Measurements from ENCODE around the gene GAREM1. TPM values are rescaled to one million over a fixed set of nuclear protein-coding genes. Genes with fewer than 3 reads are reported as not detected.

GAREM1 gene
- total RNA-seq, 1 donor from 2014 or later = 8.7 TPM

- Mint-ChIP-seq H3K27me3 (ENCODE audit: unreplicated experiment) (peaks cover 3% of the 10 kb centered on the region), H3K4me1 (ENCODE audit: low read depth, unreplicated experiment) (peaks cover 40% of the 10 kb centered on the region), H3K27ac (ENCODE audit: unreplicated experiment) (no peak overlapping the region), H3K9me3 (ENCODE audit: unreplicated experiment) (peaks cover 12% of the 10 kb centered on the region), H3K4me3 (ENCODE audit: unreplicated experiment) (no peak overlapping the region), H3K36me3 (ENCODE audit: unreplicated experiment) (no peaks in the 10 kb centered on the region)
- DNase-seq = no peak
- TF ChIP-seq, protein P1, sequence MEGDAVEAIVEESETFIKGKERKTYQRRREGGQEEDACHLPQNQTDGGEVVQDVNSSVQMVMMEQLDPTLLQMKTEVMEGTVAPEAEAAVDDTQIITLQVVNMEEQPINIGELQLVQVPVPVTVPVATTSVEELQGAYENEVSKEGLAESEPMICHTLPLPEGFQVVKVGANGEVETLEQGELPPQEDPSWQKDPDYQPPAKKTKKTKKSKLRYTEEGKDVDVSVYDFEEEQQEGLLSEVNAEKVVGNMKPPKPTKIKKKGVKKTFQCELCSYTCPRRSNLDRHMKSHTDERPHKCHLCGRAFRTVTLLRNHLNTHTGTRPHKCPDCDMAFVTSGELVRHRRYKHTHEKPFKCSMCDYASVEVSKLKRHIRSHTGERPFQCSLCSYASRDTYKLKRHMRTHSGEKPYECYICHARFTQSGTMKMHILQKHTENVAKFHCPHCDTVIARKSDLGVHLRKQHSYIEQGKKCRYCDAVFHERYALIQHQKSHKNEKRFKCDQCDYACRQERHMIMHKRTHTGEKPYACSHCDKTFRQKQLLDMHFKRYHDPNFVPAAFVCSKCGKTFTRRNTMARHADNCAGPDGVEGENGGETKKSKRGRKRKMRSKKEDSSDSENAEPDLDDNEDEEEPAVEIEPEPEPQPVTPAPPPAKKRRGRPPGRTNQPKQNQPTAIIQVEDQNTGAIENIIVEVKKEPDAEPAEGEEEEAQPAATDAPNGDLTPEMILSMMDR (IDR thresholded peaks at IDR 0.05; ENCODE audit: partially characterized antibody, unreplicated experiment) = no peak
Measured at GRCh38 chr18:32442575-32442974, 28.1 kb downstream of the GAREM1 start.

GRCh38 chr18:32441533-32441932 is 29.1 kb downstream of the GAREM1 start:
- peaks cover 41% of the 10 kb centered on the region for H3K4me1 Mint-ChIP-seq (ENCODE audit: low read depth, unreplicated experiment)
- H3K9me3 Mint-ChIP-seq (ENCODE audit: unreplicated experiment) = peaks cover 12% of the 10 kb centered on the region

DNA sequence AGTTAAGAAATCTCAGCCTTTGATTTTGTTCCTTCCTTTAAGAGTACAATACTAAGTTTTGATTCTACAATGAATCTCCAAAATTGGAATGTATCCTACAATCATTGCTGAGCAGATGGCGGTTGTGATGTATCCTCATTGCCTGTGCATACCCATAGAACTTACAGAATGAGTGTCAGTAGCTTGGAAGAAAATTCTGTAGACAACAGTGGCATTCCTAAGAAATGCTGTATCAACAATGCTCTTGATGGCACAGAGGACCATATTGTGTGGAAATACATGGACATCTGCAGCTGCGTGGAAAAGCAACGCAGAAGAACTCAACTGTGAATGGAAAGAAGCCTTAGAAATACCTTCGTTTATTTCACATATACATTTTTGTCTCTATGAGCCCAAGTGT is 30.2 kb downstream of the GAREM1 start:
- no peak for DNase-seq
- Mint-ChIP-seq H3K27ac (ENCODE audit: unreplicated experiment) (peak overlapping the region; percentile 56), H3K36me3 (ENCODE audit: unreplicated experiment) (no peaks in the 10 kb centered on the region), H3K27me3 (ENCODE audit: unreplicated experiment) (peaks cover 3% of the 10 kb centered on the region), H3K4me1 (ENCODE audit: low read depth, unreplicated experiment) (peaks cover 46% of the 10 kb centered on the region), H3K9me3 (ENCODE audit: unreplicated experiment) (peaks cover 12% of the 10 kb centered on the region), H3K4me3 (ENCODE audit: unreplicated experiment) (no peak overlapping the region)
- TF ChIP-seq, protein P1 (IDR thresholded peaks at IDR 0.05; ENCODE audit: partially characterized antibody, unreplicated experiment) = no peak

More at GRCh38 chr18:32441533-32441932, 29.1 kb downstream of the GAREM1 start:
- Mint-ChIP-seq H3K36me3 (ENCODE audit: unreplicated experiment) (no peaks in the 10 kb centered on the region), H3K27me3 (ENCODE audit: unreplicated experiment) (peaks cover 3% of the 10 kb centered on the region), H3K4me3 (ENCODE audit: unreplicated experiment) (no peak overlapping the region), H3K27ac (ENCODE audit: unreplicated experiment) (no peak overlapping the region)
- TF ChIP-seq, protein P1 (IDR thresholded peaks at IDR 0.05; ENCODE audit: partially characterized antibody, unreplicated experiment) = no peak
- DNase-seq = no peak

DNA sequence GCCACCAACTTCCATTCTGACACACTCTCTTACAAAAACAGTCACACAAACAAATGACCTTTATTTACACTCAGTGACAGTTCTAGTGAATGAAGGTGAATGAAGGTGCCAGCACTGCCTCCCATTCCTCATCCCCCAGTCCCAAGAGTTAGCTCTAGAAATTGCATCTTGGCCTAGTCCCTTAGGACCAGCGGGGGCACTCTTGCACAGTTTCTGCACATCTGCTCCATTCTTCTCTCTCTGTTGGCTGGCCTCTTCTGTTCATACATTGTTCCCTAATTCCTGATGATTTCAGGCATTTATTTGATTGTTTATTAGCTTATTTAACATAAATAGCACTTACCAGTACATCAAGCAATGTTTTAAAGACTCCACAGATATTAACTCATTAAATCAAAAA is 30.9 kb downstream of the GAREM1 start:
- DNase-seq = no peak
- TF ChIP-seq, protein P1 (IDR thresholded peaks at IDR 0.05; ENCODE audit: partially characterized antibody, unreplicated experiment) = no peak
- Mint-ChIP-seq H3K4me3 (ENCODE audit: unreplicated experiment) (peak overlapping the region; percentile 28), H3K27me3 (ENCODE audit: unreplicated experiment) (peaks cover 3% of the 10 kb centered on the region), H3K4me1 (ENCODE audit: low read depth, unreplicated experiment) (peaks cover 47% of the 10 kb centered on the region), H3K27ac (ENCODE audit: unreplicated experiment) (peak overlapping the region; percentile 52), H3K9me3 (ENCODE audit: unreplicated experiment) (peaks cover 11% of the 10 kb centered on the region), H3K36me3 (ENCODE audit: unreplicated experiment) (no peaks in the 10 kb centered on the region)

- no peak for DNase-seq
- Mint-ChIP-seq H3K36me3 (ENCODE audit: unreplicated experiment) (no peaks in the 10 kb centered on the region), H3K4me1 (ENCODE audit: low read depth, unreplicated experiment) (peaks cover 47% of the 10 kb centered on the region), H3K4me3 (ENCODE audit: unreplicated experiment) (no peak overlapping the region), H3K27me3 (ENCODE audit: unreplicated experiment) (peaks cover 3% of the 10 kb centered on the region), H3K27ac (ENCODE audit: unreplicated experiment) (no peak overlapping the region), H3K9me3 (ENCODE audit: unreplicated experiment) (peaks cover 10% of the 10 kb centered on the region)
- TF ChIP-seq, protein P1 (IDR thresholded peaks at IDR 0.05; ENCODE audit: partially characterized antibody, unreplicated experiment) = no peak
Measured at GRCh38 chr18:32439241-32439640, 31.4 kb downstream of the GAREM1 start.

Data from glutamatergic neuron (in vitro differentiated cells).